SK-N-MC (cell line): ENCODE measurements around the gene BTG2.

Source experiments
- EZH2 ChIP-seq: fragments of 200-600 bp; sonication (generic); IDR thresholded peaks from one replicate; pipeline ENCODE4 v1.6.1; 2017; ENCODE audit warnings: antibody characterized with exemption
- POLR2AphosphoS5 ChIP-seq: IDR thresholded peaks from 2 replicates; pipeline ENCODE4 v1.6.1; 2012; ENCODE audit warnings: mild to moderate bottlenecking, low read depth, low read length, borderline replicate concordance

DNA sequence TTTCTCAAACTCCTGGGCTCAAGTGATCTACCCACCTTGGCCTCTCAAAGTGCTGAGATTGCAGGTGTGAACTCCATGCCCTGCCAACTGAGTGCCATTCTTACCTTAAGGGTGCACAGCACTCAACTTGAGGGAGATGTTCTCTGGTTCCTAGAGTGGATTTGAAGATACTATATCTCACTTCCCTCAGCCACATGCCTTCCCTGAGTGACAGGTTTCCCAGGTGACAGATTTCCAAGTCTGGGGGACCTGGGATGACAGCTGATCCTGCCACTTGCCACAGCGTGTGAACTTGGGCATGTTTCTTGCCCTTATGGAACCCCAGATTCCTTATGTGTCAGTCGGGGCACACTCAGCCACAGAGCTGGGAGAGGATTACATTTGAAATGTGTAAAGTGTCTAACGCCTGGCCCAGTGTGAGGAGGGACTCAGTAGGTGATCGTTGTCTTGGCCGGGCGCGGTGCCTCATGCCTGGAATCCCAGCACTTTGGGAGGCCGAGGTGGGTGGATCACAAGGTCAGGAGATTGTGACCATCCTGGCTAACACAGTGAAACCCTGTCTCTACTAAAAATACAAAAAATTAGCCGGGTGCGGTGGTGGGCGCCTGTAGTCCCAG lies 29.6 kb upstream of the BTG2 start:
- TF ChIP-seq EZH2 = no peak
- TF ChIP-seq POLR2AphosphoS5 = no peak
